ENCODE measurements around the gene PSMD9.

- TF ChIP-seq, protein P1, sequence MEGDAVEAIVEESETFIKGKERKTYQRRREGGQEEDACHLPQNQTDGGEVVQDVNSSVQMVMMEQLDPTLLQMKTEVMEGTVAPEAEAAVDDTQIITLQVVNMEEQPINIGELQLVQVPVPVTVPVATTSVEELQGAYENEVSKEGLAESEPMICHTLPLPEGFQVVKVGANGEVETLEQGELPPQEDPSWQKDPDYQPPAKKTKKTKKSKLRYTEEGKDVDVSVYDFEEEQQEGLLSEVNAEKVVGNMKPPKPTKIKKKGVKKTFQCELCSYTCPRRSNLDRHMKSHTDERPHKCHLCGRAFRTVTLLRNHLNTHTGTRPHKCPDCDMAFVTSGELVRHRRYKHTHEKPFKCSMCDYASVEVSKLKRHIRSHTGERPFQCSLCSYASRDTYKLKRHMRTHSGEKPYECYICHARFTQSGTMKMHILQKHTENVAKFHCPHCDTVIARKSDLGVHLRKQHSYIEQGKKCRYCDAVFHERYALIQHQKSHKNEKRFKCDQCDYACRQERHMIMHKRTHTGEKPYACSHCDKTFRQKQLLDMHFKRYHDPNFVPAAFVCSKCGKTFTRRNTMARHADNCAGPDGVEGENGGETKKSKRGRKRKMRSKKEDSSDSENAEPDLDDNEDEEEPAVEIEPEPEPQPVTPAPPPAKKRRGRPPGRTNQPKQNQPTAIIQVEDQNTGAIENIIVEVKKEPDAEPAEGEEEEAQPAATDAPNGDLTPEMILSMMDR (IDR thresholded peaks at IDR 0.05 in 8 of 11, conservative IDR thresholded peaks at IDR 0.05 in 3 of 11), result no peak
- TF ChIP-seq POLR2A (IDR thresholded peaks at IDR 0.05), result no peak
Observed at GRCh38 chr12:121964813-121965643, 76.4 kb downstream of the PSMD9 start.
